OCI-M1 (cell line): ENCODE data around the gene TBC1D28.
"Not testable (repeated sequence)": the region's sequence is repeated elsewhere in the genome, so short reads cannot be mapped to it uniquely, and the experiment has no call there.

Experiments used
- DNase-seq: peaks from one replicate; lab custom pipeline; 2025; lab: John Stamatoyannopoulos, UW

The TBC1D28 gene

GRCh38 chr17:18613016-18613415 lies 31.2 kb downstream of the TBC1D28 start:
- not testable (repeated sequence) for DNase-seq

- DNase-seq: not testable (repeated sequence)
Observed at GRCh38 chr17:18593138-18593537, 51.1 kb downstream of the TBC1D28 start.
